ENCODE data around the gene CASP2. TPM values are rescaled to one million over a fixed set of nuclear protein-coding genes. Genes with fewer than 3 reads are reported as not detected.

The CASP2 gene
- total RNA-seq, 1 donor from 2014 or later: 26.7 TPM

DNA sequence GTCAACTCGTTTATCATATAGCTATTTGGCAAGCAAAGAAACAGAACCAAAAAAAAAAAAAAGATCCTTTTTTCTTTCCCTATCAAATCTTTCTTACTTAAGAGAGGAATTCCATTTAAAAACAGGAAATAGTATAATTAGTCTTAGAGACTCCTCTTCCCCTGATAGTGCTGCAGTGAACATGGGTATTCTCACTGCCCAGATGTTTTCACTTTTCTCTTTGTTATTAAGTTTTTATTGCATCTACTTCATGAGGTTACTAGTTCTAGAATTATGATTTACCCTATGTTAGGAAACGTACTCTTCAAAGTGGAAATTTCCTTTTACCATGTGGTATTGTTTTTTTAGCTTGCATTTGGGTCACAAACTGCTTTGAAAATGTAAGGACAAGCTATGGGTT is 8.5 kb downstream of the CASP2 start:
- intact Hi-C loops (cut with DNase I): no loop called here
- no peaks in the 10 kb centered on the region for H3K9me3 ChIP-seq
- no peak for DNase-seq
- peaks cover 99% of the 10 kb centered on the region for H3K36me3 ChIP-seq
- H3K27ac ChIP-seq: no peak overlapping the region
- peaks cover 24% of the 10 kb centered on the region for H3K4me1 ChIP-seq
- H3K27me3 ChIP-seq: no peaks in the 10 kb centered on the region
- no peak overlapping the region for H3K4me3 ChIP-seq
- TF ChIP-seq CTCF (IDR thresholded peaks at IDR 0.05): no peak
- ATAC-seq: no peak

GRCh38 chr7:143299346-143299745 is 11.2 kb downstream of the CASP2 start:
- no peak overlapping the region for H3K27ac ChIP-seq
- no peak overlapping the region for H3K4me3 ChIP-seq
- no peak for TF ChIP-seq CTCF (IDR thresholded peaks at IDR 0.05)
- no peaks in the 10 kb centered on the region for H3K9me3 ChIP-seq
- ATAC-seq (no peak), DNase-seq (no peak)
- H3K36me3 ChIP-seq: peaks cover 98% of the 10 kb centered on the region
- intact Hi-C loops (cut with DNase I): no loop called here
- peaks cover 24% of the 10 kb centered on the region for H3K4me1 ChIP-seq
- no peaks in the 10 kb centered on the region for H3K27me3 ChIP-seq

DNA sequence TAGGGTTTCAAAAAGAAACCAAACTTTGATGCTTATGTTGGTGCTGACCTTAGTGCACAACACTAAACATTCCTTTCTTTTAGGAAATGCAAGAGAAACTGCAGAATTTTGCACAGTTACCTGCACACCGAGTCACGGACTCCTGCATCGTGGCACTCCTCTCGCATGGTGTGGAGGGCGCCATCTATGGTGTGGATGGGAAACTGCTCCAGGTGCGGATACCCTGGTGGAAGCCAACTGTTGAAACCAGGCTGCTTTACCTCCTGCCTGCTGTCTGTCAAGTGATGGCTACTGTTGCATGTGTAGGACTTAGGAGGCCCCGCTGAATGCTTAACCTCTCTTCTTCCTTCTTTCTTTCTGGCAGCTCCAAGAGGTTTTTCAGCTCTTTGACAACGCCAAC is 11.7 kb downstream of the CASP2 start:
- H3K27ac ChIP-seq: no peak overlapping the region
- H3K4me3 ChIP-seq: no peak overlapping the region
- H3K36me3 ChIP-seq: peaks cover 98% of the 10 kb centered on the region
- DNase-seq: no peak
- peak; percentile 62 for TF ChIP-seq CTCF (IDR thresholded peaks at IDR 0.05)
- H3K9me3 ChIP-seq: no peaks in the 10 kb centered on the region
- peak; percentile 67 for ATAC-seq
- intact Hi-C loops (cut with DNase I): loop anchor here (10.0 kb wide), 1 partner anchor 55 kb away; no protein-coding TSS in a partner anchor
- no peaks in the 10 kb centered on the region for H3K27me3 ChIP-seq
- peaks cover 24% of the 10 kb centered on the region for H3K4me1 ChIP-seq

- intact Hi-C loops (cut with DNase I): loop anchor here (10.0 kb wide), 1 partner anchor 56 kb away; no protein-coding TSS in a partner anchor
- ATAC-seq: peak; percentile 92
- H3K4me3 ChIP-seq: no peak overlapping the region
- peaks cover 15% of the 10 kb centered on the region for H3K4me1 ChIP-seq
- TF ChIP-seq CTCF (IDR thresholded peaks at IDR 0.05): no peak
- H3K9me3 ChIP-seq: no peaks in the 10 kb centered on the region
- H3K27ac ChIP-seq: peak overlapping the region; percentile 37
- peaks cover 97% of the 10 kb centered on the region for H3K36me3 ChIP-seq
- no peak for DNase-seq
- no peaks in the 10 kb centered on the region for H3K27me3 ChIP-seq
These were observed 13.1 kb downstream of the CASP2 start for GRCh38 chr7:143300959-143301935.

- intact Hi-C loops (cut with DNase I): loop anchor here (10.0 kb wide), 1 partner anchor 59 kb away; no protein-coding TSS in a partner anchor
- H3K27me3 ChIP-seq: no peaks in the 10 kb centered on the region
- no peak for TF ChIP-seq CTCF (IDR thresholded peaks at IDR 0.05)
- H3K27ac ChIP-seq: no peak overlapping the region
- ATAC-seq: no peak
- H3K4me3 ChIP-seq: no peak overlapping the region
- peaks cover 90% of the 10 kb centered on the region for H3K36me3 ChIP-seq
- H3K9me3 ChIP-seq: no peaks in the 10 kb centered on the region
- DNase-seq: no peak
- H3K4me1 ChIP-seq: peaks cover 13% of the 10 kb centered on the region
These were observed 15.6 kb downstream of the CASP2 start for GRCh38 chr7:143303733-143304132.

Measured in upper lobe of right lung (tissue), 1 donor.